ENCODE data around the gene SDR42E1.
A peak's percentile ranks its signal among the peaks of the same experiment; 100 is the strongest.
"Not testable (repeated sequence)": the region's sequence is repeated elsewhere in the genome, so short reads cannot be mapped to it uniquely, and the experiment has no call there.

SDR42E1 gene

GRCh38 chr16:82002831-82003230, 8.4 kb downstream of the SDR42E1 start:
- no peak for DNase-seq

GRCh38 chr16:81997738-81998137, 13.5 kb downstream of the SDR42E1 start:
- no peak for DNase-seq

GRCh38 chr16:81996664-81997509, 14.4 kb downstream of the SDR42E1 start:
- DNase-seq = peak; percentile 13 to 35

GRCh38 chr16:81995651-81996050, 15.6 kb downstream of the SDR42E1 start:
- no peak for DNase-seq

GRCh38 chr16:81994485-81994884, 16.8 kb downstream of the SDR42E1 start:
- no peak for DNase-seq

GRCh38 chr16:81992859-81993258, 18.4 kb downstream of the SDR42E1 start:
- no peak for DNase-seq

GRCh38 chr16:81987706-81988105, 23.6 kb downstream of the SDR42E1 start:
- DNase-seq = no peak

GRCh38 chr16:81987121-81987520, 24.1 kb downstream of the SDR42E1 start:
- no peak for DNase-seq

GRCh38 chr16:81977335-81977942, 33.8 kb downstream of the SDR42E1 start:
- not testable (repeated sequence) for DNase-seq

GRCh38 chr16:81975637-81976036, 35.6 kb downstream of the SDR42E1 start:
- DNase-seq = no peak

- no peak for DNase-seq
Measured at GRCh38 chr16:81973737-81974136, 37.5 kb downstream of the SDR42E1 start.

- no peak for DNase-seq
Measured at GRCh38 chr16:81971853-81972252, 39.4 kb downstream of the SDR42E1 start.

- DNase-seq = peak; percentile 33 to 47
Measured at GRCh38 chr16:81967358-81967757, 43.9 kb downstream of the SDR42E1 start.

GRCh38 chr16:81964808-81965207, 46.5 kb downstream of the SDR42E1 start:
- DNase-seq = no peak

GRCh38 chr16:81956213-81956948, 54.9 kb downstream of the SDR42E1 start:
- DNase-seq = peak; percentile 72 to 79

GRCh38 chr16:81951564-81951963, 59.7 kb downstream of the SDR42E1 start:
- DNase-seq = no peak

GRCh38 chr16:81946206-81946605, 65.1 kb downstream of the SDR42E1 start:
- no peak for DNase-seq

GRCh38 chr16:81945665-81946064, 65.6 kb downstream of the SDR42E1 start:
- no peak for DNase-seq

GRCh38 chr16:81942007-81942601, 69.2 kb downstream of the SDR42E1 start:
- DNase-seq = no peak

- peak; percentile 35 to 44 for DNase-seq
Measured at GRCh38 chr16:81940781-81941560, 70.3 kb downstream of the SDR42E1 start.

- DNase-seq = no peak
Measured at GRCh38 chr16:81939164-81940056, 71.9 kb downstream of the SDR42E1 start.
